HEK293T (cell line): ENCODE results near the gene LANCL1.

Source experiments
- ARNT ChIP-seq: fragments of 450-650 bp; IDR thresholded peaks from 2 replicates; pipeline ENCODE4 v1.6.1; 2017; ENCODE audit warnings: mild to moderate bottlenecking
- FOXK2 ChIP-seq: fragments of 450-650 bp; IDR thresholded peaks from 2 replicates; pipeline ENCODE4 v1.6.1; 2016; ENCODE audit warnings: mild to moderate bottlenecking
- HDGF ChIP-seq: fragments of 450-650 bp; IDR thresholded peaks from 2 replicates; pipeline ENCODE4 v1.6.1; 2017; ENCODE audit warnings: antibody characterized with exemption, borderline replicate concordance
- L3MBTL2 ChIP-seq: fragments of 450-650 bp; conservative IDR thresholded peaks from 2 replicates; pipeline ENCODE4 v1.6.1; 2016; ENCODE audit warnings: mild to moderate bottlenecking
- PKNOX1 ChIP-seq: fragments of 450-650 bp; IDR thresholded peaks from 2 replicates; pipeline ENCODE4 v1.6.1; 2016
- SP1 ChIP-seq: fragments of 450-650 bp; IDR thresholded peaks from 2 replicates; pipeline ENCODE4 v1.6.1; 2017
- TARDBP ChIP-seq: fragments of 450-650 bp; IDR thresholded peaks from 2 replicates; pipeline ENCODE4 v1.6.1; 2016

GRCh38 chr2:210476194-210477128 is at the start of gene LANCL1:
- no peak; the same call in 1 of the 2 replicates for TF ChIP-seq PKNOX1
- TF ChIP-seq HDGF, result no peak
- peak; percentile 62 for TF ChIP-seq L3MBTL2
- no peak for TF ChIP-seq SP1
- TF ChIP-seq ARNT, result no peak
- no peak for TF ChIP-seq FOXK2
- no peak for TF ChIP-seq TARDBP
